ENCODE measurements around the gene NFASC. TPM values are rescaled to one million over a fixed set of nuclear protein-coding genes. Genes with fewer than 3 reads are reported as not detected.

Gene NFASC
- total and polyA plus RNA-seq, 2 donors from 2014 or later, result 23.2 to 29.9 TPM

GRCh38 chr1:205060746-205061145 lies 190.1 kb downstream of the NFASC start:
- H3K9ac ChIP-seq (ENCODE audit: low read length in 3 of 3), result no peak overlapping the region
- intact Hi-C loops (cut with DNase I), result loop anchor here (10.0 kb wide), 1 partner anchor 86 kb away; no protein-coding TSS in a partner anchor
- H3K36me3 ChIP-seq (ENCODE audit: control insufficient read depth in 2 of 3, insufficient read depth in 3 of 3, low read length in 3 of 3), result no peaks in the 10 kb centered on the region
- H3K4me1 ChIP-seq (ENCODE audit: control insufficient read depth in 2 of 3, insufficient read depth in 2 of 3, low read depth in 1 of 3, low read length in 3 of 3), result peaks cover 0 to 10% (median 0%) of the 10 kb centered on the region in 3 donors
- H3K9me3 ChIP-seq (ENCODE audit: control insufficient read depth in 2 of 3, insufficient read depth in 1 of 3, low read length in 3 of 3), result no peaks in the 10 kb centered on the region
- FAIRE-seq (no peak), DNase-seq (no peak)
- H3K27me3 ChIP-seq (ENCODE audit: control insufficient read depth, insufficient read depth, low read length), result no peaks in the 10 kb centered on the region
- TF ChIP-seq CTCF (IDR thresholded peaks at IDR 0.05; ENCODE audit: borderline replicate concordance, extremely low read depth, insufficient read depth), result no peak
- no peak overlapping the region for H3K27ac ChIP-seq (ENCODE audit: low read depth in 2 of 2, low read length in 2 of 2)
- H3K4me3 ChIP-seq (ENCODE audit: low read length in 3 of 3), result no peak overlapping the region

GRCh38 chr1:205061227-205061626 lies 190.6 kb downstream of the NFASC start:
- Histone ChIP-seq H3K9ac (ENCODE audit: low read length in 3 of 3) (no peak overlapping the region), H3K4me1 (ENCODE audit: control insufficient read depth in 2 of 3, insufficient read depth in 2 of 3, low read depth in 1 of 3, low read length in 3 of 3) (peaks cover 0 to 10% (median 0%) of the 10 kb centered on the region in 3 donors), H3K9me3 (ENCODE audit: control insufficient read depth in 2 of 3, insufficient read depth in 1 of 3, low read length in 3 of 3) (no peaks in the 10 kb centered on the region), H3K36me3 (ENCODE audit: control insufficient read depth in 2 of 3, insufficient read depth in 3 of 3, low read length in 3 of 3) (no peaks in the 10 kb centered on the region), H3K27me3 (ENCODE audit: control insufficient read depth, insufficient read depth, low read length) (no peaks in the 10 kb centered on the region), H3K4me3 (ENCODE audit: low read length in 3 of 3) (no peak overlapping the region), H3K27ac (ENCODE audit: low read depth in 2 of 2, low read length in 2 of 2) (no peak overlapping the region)
- no peak for TF ChIP-seq CTCF (IDR thresholded peaks at IDR 0.05; ENCODE audit: borderline replicate concordance, extremely low read depth, insufficient read depth)
- intact Hi-C loops (cut with DNase I), result loop anchor here (10.0 kb wide), 1 partner anchor 86 kb away; no protein-coding TSS in a partner anchor
- FAIRE-seq, result no peak
- DNase-seq, result no peak

- peak in 4 of 5 donors; percentile 92 to 94 (median 92) for DNase-seq
- no peak overlapping the region for H3K9ac ChIP-seq (ENCODE audit: low read length in 3 of 3)
- intact Hi-C loops (cut with DNase I), result loop anchor here (10.0 kb wide), 1 partner anchor 87 kb away; no protein-coding TSS in a partner anchor
- no peak overlapping the region for H3K4me3 ChIP-seq (ENCODE audit: low read length in 3 of 3)
- H3K27me3 ChIP-seq (ENCODE audit: control insufficient read depth, insufficient read depth, low read length), result no peaks in the 10 kb centered on the region
- H3K4me1 ChIP-seq (ENCODE audit: control insufficient read depth in 2 of 3, insufficient read depth in 2 of 3, low read depth in 1 of 3, low read length in 3 of 3), result peaks cover 0 to 10% (median 0%) of the 10 kb centered on the region in 3 donors
- H3K9me3 ChIP-seq (ENCODE audit: control insufficient read depth in 2 of 3, insufficient read depth in 1 of 3, low read length in 3 of 3), result no peaks in the 10 kb centered on the region
- FAIRE-seq, result no peak
- no peak overlapping the region for H3K27ac ChIP-seq (ENCODE audit: low read depth in 2 of 2, low read length in 2 of 2)
- H3K36me3 ChIP-seq (ENCODE audit: control insufficient read depth in 2 of 3, insufficient read depth in 3 of 3, low read length in 3 of 3), result no peaks in the 10 kb centered on the region
- TF ChIP-seq CTCF (IDR thresholded peaks at IDR 0.05; ENCODE audit: borderline replicate concordance, extremely low read depth, insufficient read depth), result peak; percentile 97
These were observed 191.0 kb downstream of the NFASC start for GRCh38 chr1:205061665-205062069.

- DNase-seq (no peak), FAIRE-seq (no peak)
- H3K4me3 ChIP-seq (ENCODE audit: low read length in 3 of 3), result no peak overlapping the region
- H3K9ac ChIP-seq (ENCODE audit: low read length in 3 of 3), result no peak overlapping the region
- H3K36me3 ChIP-seq (ENCODE audit: control insufficient read depth in 2 of 3, insufficient read depth in 3 of 3, low read length in 3 of 3), result no peaks in the 10 kb centered on the region
- no peaks in the 10 kb centered on the region for H3K27me3 ChIP-seq (ENCODE audit: control insufficient read depth, insufficient read depth, low read length)
- H3K9me3 ChIP-seq (ENCODE audit: control insufficient read depth in 2 of 3, insufficient read depth in 1 of 3, low read length in 3 of 3), result no peaks in the 10 kb centered on the region
- peaks cover 0 to 10% (median 0%) of the 10 kb centered on the region in 3 donors for H3K4me1 ChIP-seq (ENCODE audit: control insufficient read depth in 2 of 3, insufficient read depth in 2 of 3, low read depth in 1 of 3, low read length in 3 of 3)
- no peak overlapping the region for H3K27ac ChIP-seq (ENCODE audit: low read depth in 2 of 2, low read length in 2 of 2)
- intact Hi-C loops (cut with DNase I), result loop anchor here (10.0 kb wide), 1 partner anchor 88 kb away; no protein-coding TSS in a partner anchor
- no peak for TF ChIP-seq CTCF (IDR thresholded peaks at IDR 0.05; ENCODE audit: borderline replicate concordance, extremely low read depth, insufficient read depth)
These were observed 191.7 kb downstream of the NFASC start for GRCh38 chr1:205062319-205062718.

Data from kidney (tissue), 14 donors.